DOHH2 (cell line): ENCODE data around the gene VSNL1.

Experiments
- H3F3A ChIP-seq: fragments of 200-600 bp; sonication (generic), shearing (Covaris generic); 2 replicates; pipeline ENCODE4 v1.6.0; 2016; ENCODE audit warnings: antibody characterized with exemption, mild to moderate bottlenecking; ENCODE audit not compliant: control insufficient read depth, insufficient read depth
- H3K27ac ChIP-seq: fragments of 200-600 bp; sonication (generic); 2 replicates; pipeline ENCODE4 v1.5.1; 2014; ENCODE audit warnings: low read depth, mild to moderate bottlenecking, low read length, moderate library complexity
- H3K27me3 ChIP-seq: fragments of 200-600 bp; sonication (generic); 2 replicates; pipeline ENCODE4 v1.6.1; 2014; ENCODE audit warnings: mild to moderate bottlenecking, low read length, mixed read lengths; ENCODE audit not compliant: control insufficient read depth
- H3K36me3 ChIP-seq: fragments of 200-600 bp; sonication (generic); 2 replicates; pipeline ENCODE4 v1.6.1; 2014; ENCODE audit warnings: mild to moderate bottlenecking, low read length, moderate library complexity, mixed read lengths; ENCODE audit not compliant: control insufficient read depth
- H3K4me1 ChIP-seq: fragments of 200-600 bp; sonication (generic); 2 replicates; pipeline ENCODE4 v1.6.1; 2014; ENCODE audit warnings: mild to moderate bottlenecking, low read length, mixed read lengths; ENCODE audit not compliant: control insufficient read depth
- H3K4me2 ChIP-seq: fragments of 200-600 bp; sonication (generic); 2 replicates; pipeline ENCODE4 v1.6.0; 2014; ENCODE audit warnings: mild to moderate bottlenecking, low read length, moderate library complexity
- H3K4me3 ChIP-seq: fragments of 200-600 bp; sonication (generic); 2 replicates; pipeline ENCODE4 v1.5.1; 2014; ENCODE audit warnings: mild to moderate bottlenecking, low read length, mixed read lengths
- H3K79me2 ChIP-seq: fragments of 200-600 bp; sonication (generic); 2 replicates; pipeline ENCODE4 v1.6.1; 2014; ENCODE audit warnings: mild to moderate bottlenecking, low read length, mixed read lengths; ENCODE audit not compliant: control insufficient read depth
- H3K9me2 ChIP-seq: fragments of 200-600 bp; sonication (generic); replicated peaks from 2 replicates; pipeline ENCODE4 v1.6.1; 2014; ENCODE audit warnings: mild to moderate bottlenecking, low read length, mixed read lengths; ENCODE audit not compliant: control insufficient read depth
- H3K9me3 ChIP-seq: fragments of 200-600 bp; sonication (generic); 2 replicates; pipeline ENCODE4 v1.6.1; 2014; ENCODE audit warnings: antibody characterized with exemption, low read length, mixed read lengths; ENCODE audit not compliant: control insufficient read depth, insufficient read depth
- H4K20me1 ChIP-seq: fragments of 200-600 bp; sonication (generic); 2 replicates; pipeline ENCODE4 v1.6.0; 2014; ENCODE audit warnings: low read depth, mild to moderate bottlenecking, antibody characterized with exemption, low read length, moderate library complexity; ENCODE audit not compliant: control insufficient read depth, insufficient read depth
- EZH2phosphoT487 ChIP-seq: fragments of 200-600 bp; sonication (generic); IDR thresholded peaks from 2 replicates; pipeline ENCODE4 v1.6.1; 2017; ENCODE audit warnings: borderline replicate concordance, mild to moderate bottlenecking, antibody characterized with exemption, low read length, moderate library complexity, mixed read lengths
- TF ChIP-seq, protein P1 (sequence below): fragments of 200-600 bp; sonication (generic); IDR thresholded peaks from one replicate; pipeline ENCODE4 v1.5.1; 2014; ENCODE audit warnings: antibody characterized with exemption, mild to moderate bottlenecking, low read depth, low read length; ENCODE audit not compliant: poor library complexity, severe bottlenecking

VSNL1 gene

DNA sequence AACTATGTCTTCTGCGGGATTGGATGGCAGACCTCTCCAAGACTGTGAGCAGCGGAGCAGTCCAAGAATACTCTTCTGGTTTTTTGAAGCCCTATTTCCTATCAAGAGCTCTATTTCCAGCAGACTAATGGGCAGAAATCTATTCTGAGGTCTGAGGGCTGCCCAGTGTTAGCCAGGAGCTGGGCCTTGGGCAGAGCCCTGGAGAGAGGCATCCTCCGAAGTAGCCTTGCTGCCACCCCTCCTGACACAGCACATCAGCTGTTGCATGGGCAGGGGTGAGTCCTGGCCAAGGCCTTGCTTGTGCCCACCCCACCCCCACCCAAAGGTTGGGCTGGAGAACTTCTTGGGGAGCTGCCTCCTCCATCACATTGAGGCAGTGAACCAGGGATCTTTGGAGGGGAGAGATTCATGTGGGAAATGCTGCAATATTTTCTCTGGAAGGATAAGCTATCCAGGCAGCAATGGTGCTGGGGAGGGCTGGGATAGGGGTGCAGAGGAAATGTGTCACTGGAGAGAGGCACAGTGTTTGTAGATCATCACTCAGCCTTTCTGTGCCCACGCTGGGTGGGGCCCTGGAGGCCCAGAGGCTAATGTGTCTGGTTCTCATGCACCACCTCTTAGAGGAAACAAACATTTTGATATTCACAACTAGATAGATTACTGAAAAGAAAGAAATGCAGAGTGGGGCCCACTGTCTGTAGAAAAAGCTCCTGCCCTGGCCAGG, 104.7 kb downstream of the VSNL1 start:
- H3K27me3 ChIP-seq = no peaks in the 10 kb centered on the region
- no peak overlapping the region for H3K27ac ChIP-seq
- no peak for TF ChIP-seq EZH2phosphoT487
- TF ChIP-seq, protein P1, sequence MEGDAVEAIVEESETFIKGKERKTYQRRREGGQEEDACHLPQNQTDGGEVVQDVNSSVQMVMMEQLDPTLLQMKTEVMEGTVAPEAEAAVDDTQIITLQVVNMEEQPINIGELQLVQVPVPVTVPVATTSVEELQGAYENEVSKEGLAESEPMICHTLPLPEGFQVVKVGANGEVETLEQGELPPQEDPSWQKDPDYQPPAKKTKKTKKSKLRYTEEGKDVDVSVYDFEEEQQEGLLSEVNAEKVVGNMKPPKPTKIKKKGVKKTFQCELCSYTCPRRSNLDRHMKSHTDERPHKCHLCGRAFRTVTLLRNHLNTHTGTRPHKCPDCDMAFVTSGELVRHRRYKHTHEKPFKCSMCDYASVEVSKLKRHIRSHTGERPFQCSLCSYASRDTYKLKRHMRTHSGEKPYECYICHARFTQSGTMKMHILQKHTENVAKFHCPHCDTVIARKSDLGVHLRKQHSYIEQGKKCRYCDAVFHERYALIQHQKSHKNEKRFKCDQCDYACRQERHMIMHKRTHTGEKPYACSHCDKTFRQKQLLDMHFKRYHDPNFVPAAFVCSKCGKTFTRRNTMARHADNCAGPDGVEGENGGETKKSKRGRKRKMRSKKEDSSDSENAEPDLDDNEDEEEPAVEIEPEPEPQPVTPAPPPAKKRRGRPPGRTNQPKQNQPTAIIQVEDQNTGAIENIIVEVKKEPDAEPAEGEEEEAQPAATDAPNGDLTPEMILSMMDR = no peak
- H4K20me1 ChIP-seq = no peaks in the 10 kb centered on the region
- no peaks in the 10 kb centered on the region for H3K79me2 ChIP-seq
- H3K9me3 ChIP-seq = no peaks in the 10 kb centered on the region
- H3F3A ChIP-seq = no peaks in the 10 kb centered on the region
- no peaks in the 10 kb centered on the region for H3K36me3 ChIP-seq
- H3K4me3 ChIP-seq = no peak overlapping the region
- peaks cover 9% of the 10 kb centered on the region for H3K4me1 ChIP-seq
- no peaks in the 10 kb centered on the region for H3K9me2 ChIP-seq
- H3K4me2 ChIP-seq = no peak overlapping the region

DNA sequence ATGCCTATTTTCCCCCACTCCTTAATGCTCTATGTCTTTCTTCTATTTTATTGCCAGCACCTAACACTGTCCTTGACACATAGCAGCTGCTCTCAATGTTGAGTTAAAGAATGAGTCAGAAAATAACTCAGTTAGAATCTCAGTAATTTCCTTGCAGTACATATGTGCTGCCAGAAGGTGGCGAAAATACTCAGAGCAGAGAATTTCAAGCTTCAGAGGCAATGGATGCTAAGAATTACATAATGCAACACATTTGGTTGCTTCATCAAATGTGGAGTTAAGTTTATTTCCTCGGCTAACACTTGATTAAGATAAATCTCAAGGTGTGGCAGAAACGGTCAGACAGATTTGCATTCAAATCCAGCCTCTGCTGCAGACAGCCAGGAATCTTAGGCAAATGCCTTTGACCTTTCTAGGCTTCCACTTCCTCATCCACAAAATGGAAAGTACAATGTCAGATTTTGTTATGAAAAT, 105.6 kb downstream of the VSNL1 start:
- H3K27ac ChIP-seq = no peak overlapping the region
- peak overlapping the region; percentile 19; the same call in 1 of the 2 replicates for H3K4me3 ChIP-seq
- no peak for TF ChIP-seq EZH2phosphoT487
- TF ChIP-seq, protein P1 = peak; percentile 83

DNA sequence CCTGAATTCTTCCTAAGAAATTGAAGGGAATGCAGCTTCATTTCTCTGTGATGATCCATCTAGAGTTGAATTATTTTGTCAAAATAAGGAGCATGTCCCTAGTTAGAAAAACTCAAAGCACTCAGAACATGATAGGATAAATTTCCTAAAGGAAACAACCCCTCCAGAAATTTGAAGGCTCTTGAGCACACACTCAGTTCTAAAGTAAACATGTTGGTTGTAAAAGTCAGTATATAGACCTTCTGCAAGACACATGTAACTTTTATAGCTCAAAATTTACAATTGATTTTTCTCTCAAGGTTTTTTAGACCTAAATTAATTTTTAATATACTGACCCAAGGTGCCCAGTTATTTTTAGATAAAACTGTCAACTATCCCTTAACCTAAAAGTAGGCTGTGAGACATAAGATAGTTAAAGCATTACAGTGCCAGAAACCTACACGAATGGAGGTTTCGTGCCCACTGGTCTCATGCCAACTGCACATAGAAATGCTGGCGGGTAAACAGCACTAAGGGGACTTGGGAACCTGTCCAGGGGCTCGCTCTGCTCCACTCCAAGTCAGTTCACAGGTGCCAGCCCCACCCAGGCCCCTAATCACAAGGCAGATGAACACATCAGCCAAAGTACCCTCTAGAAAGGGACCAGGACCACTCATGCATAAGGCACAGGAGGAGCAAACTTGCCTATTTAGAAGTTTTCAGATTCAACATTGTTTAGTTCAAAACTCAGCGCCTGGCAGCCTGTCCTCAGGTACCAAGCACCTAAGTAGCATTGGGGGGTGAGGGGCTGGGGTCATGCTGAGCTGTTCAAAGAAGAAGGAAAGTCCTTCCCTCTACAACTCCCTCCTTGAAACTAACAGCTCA, 106.6 kb downstream of the VSNL1 start:
- H3K4me1 ChIP-seq = peaks cover 9% of the 10 kb centered on the region
- no peaks in the 10 kb centered on the region for H4K20me1 ChIP-seq
- H3K4me2 ChIP-seq = no peak overlapping the region
- H3K36me3 ChIP-seq = no peaks in the 10 kb centered on the region
- no peak for TF ChIP-seq EZH2phosphoT487
- TF ChIP-seq, protein P1 = no peak
- no peak overlapping the region for H3K27ac ChIP-seq
- no peaks in the 10 kb centered on the region for H3K27me3 ChIP-seq
- H3K79me2 ChIP-seq = no peaks in the 10 kb centered on the region
- H3K9me2 ChIP-seq = no peaks in the 10 kb centered on the region
- no peak overlapping the region for H3K4me3 ChIP-seq
- no peaks in the 10 kb centered on the region for H3K9me3 ChIP-seq
- H3F3A ChIP-seq = no peaks in the 10 kb centered on the region

More for the DNA sequence above, 105.6 kb downstream of the VSNL1 start:
- Histone ChIP-seq H3F3A (no peaks in the 10 kb centered on the region), H3K79me2 (no peaks in the 10 kb centered on the region), H3K4me1 (peaks cover 9% of the 10 kb centered on the region), H3K36me3 (no peaks in the 10 kb centered on the region), H3K4me2 (peak overlapping the region; percentile 45), H3K27me3 (no peaks in the 10 kb centered on the region), H3K9me3 (no peaks in the 10 kb centered on the region), H4K20me1 (no peaks in the 10 kb centered on the region), H3K9me2 (no peaks in the 10 kb centered on the region)
